ENCODE results near the gene SKAP1.

DNA sequence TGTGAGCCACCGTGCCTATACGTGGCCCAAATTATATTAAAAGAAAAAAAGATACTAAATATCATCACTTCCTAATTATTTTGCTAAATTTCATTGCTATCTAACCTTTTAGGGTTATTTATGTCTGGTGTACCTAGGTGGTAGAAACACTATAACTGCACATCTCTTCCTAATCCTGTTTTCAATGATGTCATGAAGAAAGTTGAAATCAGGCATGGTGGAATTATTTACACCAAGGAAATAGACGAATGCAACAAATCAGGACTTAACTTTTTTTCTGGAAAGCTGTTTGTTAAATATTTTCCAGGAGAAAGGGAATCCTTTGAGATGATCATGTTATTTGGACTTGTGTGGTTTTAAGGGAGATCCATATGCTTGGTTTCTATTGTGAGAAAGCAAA is 39.2 kb upstream of the SKAP1 start:
- no peak for TF ChIP-seq EP300 (IDR thresholded peaks at IDR 0.05; ENCODE audit: low read depth)
- TF ChIP-seq, protein P1, sequence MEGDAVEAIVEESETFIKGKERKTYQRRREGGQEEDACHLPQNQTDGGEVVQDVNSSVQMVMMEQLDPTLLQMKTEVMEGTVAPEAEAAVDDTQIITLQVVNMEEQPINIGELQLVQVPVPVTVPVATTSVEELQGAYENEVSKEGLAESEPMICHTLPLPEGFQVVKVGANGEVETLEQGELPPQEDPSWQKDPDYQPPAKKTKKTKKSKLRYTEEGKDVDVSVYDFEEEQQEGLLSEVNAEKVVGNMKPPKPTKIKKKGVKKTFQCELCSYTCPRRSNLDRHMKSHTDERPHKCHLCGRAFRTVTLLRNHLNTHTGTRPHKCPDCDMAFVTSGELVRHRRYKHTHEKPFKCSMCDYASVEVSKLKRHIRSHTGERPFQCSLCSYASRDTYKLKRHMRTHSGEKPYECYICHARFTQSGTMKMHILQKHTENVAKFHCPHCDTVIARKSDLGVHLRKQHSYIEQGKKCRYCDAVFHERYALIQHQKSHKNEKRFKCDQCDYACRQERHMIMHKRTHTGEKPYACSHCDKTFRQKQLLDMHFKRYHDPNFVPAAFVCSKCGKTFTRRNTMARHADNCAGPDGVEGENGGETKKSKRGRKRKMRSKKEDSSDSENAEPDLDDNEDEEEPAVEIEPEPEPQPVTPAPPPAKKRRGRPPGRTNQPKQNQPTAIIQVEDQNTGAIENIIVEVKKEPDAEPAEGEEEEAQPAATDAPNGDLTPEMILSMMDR (IDR thresholded peaks at IDR 0.05): no peak
- TF ChIP-seq POLR2A (IDR thresholded peaks at IDR 0.05): no peak
